ENCODE results near the gene CCDC73.
"Not testable (repeated sequence)": the region's sequence is repeated elsewhere in the genome, so short reads cannot be mapped to it uniquely, and the experiment has no call there.

The CCDC73 gene

DNA sequence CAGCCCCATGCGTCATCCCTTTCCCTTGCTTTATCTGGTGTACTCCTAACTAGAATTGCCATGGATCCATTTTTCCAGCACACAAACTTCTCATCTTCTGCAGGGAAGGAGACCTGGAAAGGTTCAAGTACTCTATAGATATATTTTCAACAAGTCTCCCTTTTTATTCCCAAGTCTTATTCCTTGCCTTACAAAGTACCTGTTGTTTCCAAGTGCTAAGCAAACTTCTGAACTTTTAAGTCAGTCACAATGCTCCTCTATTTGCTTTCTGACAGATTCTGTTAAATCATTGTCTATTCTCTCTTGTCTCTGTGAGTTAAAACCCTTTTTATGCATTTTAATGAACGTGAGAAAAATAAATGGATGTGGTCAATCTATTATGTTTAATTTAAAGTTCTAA lies 20.4 kb downstream of the CCDC73 start:
- CTCF ChIA-PET = no interaction called here
- POLR2A ChIA-PET = no interaction called here
- no peak for TF ChIP-seq LEF1 (IDR thresholded peaks at IDR 0.05; ENCODE audit: borderline replicate concordance)
- no peak for DNase-seq (ENCODE audit: extremely low spot score)

DNA sequence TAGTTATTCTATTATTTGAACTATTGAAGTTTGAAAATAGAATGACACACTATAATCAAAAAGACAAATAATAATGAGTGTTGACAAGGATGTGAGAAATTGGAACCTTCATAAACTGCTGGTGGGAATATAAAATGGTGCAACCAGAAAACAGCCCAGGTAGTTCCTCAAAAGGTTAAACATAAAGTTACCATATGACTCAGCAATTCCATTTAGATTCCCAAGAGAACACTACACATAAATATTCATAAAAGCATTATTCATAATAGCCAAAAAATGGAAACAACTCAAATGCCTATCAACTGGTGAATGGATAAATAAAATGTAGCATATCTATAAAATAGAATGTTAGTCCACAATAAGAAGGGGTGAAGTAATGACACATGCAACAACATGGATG lies 21.7 kb downstream of the CCDC73 start:
- DNase-seq (ENCODE audit: extremely low spot score) = no peak
- ChIA-PET CTCF (no interaction called here), POLR2A (no interaction called here)
- no peak for TF ChIP-seq NFRKB (IDR thresholded peaks at IDR 0.05)
- no peak for TF ChIP-seq CTBP1 (IDR thresholded peaks at IDR 0.05; ENCODE audit: borderline replicate concordance)
- no peak for TF ChIP-seq ELF4 (IDR thresholded peaks at IDR 0.05)
- TF ChIP-seq LEF1 (IDR thresholded peaks at IDR 0.05; ENCODE audit: borderline replicate concordance) = no peak
- TF ChIP-seq FOXM1 (IDR thresholded peaks at IDR 0.05; ENCODE audit: borderline replicate concordance) = no peak
- no peak for TF ChIP-seq HDGF (IDR thresholded peaks at IDR 0.05; ENCODE audit: borderline replicate concordance)

DNA sequence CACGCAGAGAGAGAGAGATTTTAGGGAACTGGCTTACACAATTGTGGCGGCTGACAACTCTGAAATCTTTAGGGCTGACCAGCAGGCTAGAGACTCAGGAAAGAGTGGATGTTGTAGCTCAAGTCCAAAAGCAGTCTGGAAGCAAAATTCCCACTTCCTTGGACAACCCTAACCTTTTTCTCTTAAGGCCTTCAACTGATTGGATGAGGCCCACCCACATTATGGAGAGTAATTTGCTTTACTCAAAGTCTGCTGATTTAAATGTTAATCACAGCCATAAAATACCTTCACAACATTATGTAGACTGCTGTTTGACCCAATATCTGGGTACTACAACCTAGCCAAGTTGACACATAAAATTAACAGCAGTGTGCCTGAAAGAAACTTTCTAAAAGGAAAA lies 32.7 kb downstream of the CCDC73 start:
- CTCF ChIA-PET, POLR2A ChIA-PET: not testable (repeated sequence)

DNA sequence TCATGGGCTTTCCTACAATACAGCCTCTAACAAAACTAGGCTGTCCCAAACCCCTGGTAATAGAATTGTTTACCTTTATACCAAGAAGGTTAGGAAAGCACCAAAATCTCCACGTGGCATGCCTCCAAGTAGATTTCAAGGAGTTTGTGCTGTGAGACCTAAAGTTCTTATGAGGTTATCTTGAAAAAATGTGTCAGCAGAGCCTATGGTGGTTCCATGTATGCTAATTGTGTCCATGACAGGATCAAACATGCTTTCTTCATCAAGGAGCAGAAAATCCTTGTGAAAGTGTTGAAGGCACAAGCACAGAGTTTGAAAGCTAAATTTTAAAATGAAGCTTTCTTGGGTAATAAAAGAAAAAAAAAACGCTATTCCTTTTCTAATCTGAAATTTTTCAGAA lies 36.2 kb downstream of the CCDC73 start:
- POLR2A ChIA-PET = no interaction called here
- TF ChIP-seq SP1 (IDR thresholded peaks at IDR 0.05) (no peak), ZNF384 (IDR thresholded peaks at IDR 0.05) (no peak), LEF1 (IDR thresholded peaks at IDR 0.05; ENCODE audit: borderline replicate concordance) (no peak), NFRKB (IDR thresholded peaks at IDR 0.05) (no peak), ELF4 (IDR thresholded peaks at IDR 0.05) (no peak), FOXA1 (IDR thresholded peaks at IDR 0.05) (no peak), TARDBP (IDR thresholded peaks at IDR 0.05) (no peak), FOXM1 (IDR thresholded peaks at IDR 0.05; ENCODE audit: borderline replicate concordance) (no peak), HDGF (IDR thresholded peaks at IDR 0.05; ENCODE audit: borderline replicate concordance) (no peak), ARNT (IDR thresholded peaks at IDR 0.05) (no peak), SUZ12 (IDR thresholded peaks at IDR 0.05) (no peak), BHLHE40 (IDR thresholded peaks at IDR 0.05; ENCODE audit: borderline replicate concordance) (no peak)
- TF ChIP-seq, protein P1, sequence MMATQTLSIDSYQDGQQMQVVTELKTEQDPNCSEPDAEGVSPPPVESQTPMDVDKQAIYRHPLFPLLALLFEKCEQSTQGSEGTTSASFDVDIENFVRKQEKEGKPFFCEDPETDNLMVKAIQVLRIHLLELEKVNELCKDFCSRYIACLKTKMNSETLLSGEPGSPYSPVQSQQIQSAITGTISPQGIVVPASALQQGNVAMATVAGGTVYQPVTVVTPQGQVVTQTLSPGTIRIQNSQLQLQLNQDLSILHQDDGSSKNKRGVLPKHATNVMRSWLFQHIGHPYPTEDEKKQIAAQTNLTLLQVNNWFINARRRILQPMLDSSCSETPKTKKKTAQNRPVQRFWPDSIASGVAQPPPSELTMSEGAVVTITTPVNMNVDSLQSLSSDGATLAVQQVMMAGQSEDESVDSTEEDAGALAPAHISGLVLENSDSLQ (IDR thresholded peaks at IDR 0.05) = no peak
- CTCF ChIA-PET = no interaction called here

More for the DNA sequence above, 32.7 kb downstream of the CCDC73 start:
- not testable (repeated sequence) for DNase-seq (ENCODE audit: extremely low spot score)

DNA sequence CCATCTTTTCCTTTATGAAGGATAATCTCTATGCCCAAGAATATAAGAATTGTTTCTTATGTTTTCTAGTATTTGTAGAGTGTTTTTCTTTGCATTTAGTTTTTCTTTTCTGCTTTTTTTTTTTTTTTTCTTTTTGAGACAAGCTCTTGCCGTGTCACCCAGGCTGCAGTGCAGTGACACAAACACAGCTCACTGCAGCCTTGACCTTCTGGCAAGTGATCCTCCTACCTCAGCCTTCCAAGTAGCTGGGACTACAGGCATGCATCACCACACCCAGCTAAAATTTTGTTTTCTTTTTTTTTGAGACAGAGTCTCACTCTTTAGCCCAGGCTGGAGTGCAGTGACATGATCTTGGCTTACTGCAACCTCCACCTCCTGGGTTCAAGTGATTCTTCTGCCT lies 41.3 kb downstream of the CCDC73 start:
- POLR2A ChIA-PET; DNase-seq (ENCODE audit: extremely low spot score): not testable (repeated sequence)
- CTCF ChIA-PET = interaction anchor here (0.5 kb wide), 1 partner anchor 983 kb away, joined by 5 read pairs; the partner anchor contains the start of gene CD59

More for the DNA sequence above, 36.2 kb downstream of the CCDC73 start:
- DNase-seq (ENCODE audit: extremely low spot score) = no peak

DNA sequence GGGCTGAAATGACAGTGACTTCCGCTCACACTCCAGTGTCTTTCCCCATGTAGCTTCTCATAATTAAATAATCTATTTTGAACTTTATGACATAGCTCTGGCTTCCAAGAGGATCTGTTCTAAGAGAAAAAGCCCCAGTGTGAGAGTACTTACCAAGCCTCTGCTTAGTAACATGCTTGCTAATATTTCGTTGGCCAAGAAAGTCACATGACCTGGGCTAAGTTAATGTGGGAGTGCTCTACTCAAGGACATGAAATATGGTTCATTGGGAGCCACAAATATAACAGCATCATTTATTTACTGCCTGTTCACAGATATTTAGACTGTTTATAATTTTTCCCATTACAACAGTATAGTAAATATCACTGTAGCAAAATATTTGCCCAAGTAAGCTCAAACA lies 42.5 kb downstream of the CCDC73 start:
- DNase-seq (ENCODE audit: extremely low spot score) = peak; percentile 14
- ChIA-PET CTCF (interaction anchor here (1.0 kb wide), 1 partner anchor 26 kb away, joined by 5 read pairs; no protein-coding TSS in a partner anchor), POLR2A (no interaction called here)
- TF ChIP-seq SUZ12 (IDR thresholded peaks at IDR 0.05) (no peak), ZNF384 (IDR thresholded peaks at IDR 0.05) (no peak), BHLHE40 (IDR thresholded peaks at IDR 0.05; ENCODE audit: borderline replicate concordance) (no peak)

DNA sequence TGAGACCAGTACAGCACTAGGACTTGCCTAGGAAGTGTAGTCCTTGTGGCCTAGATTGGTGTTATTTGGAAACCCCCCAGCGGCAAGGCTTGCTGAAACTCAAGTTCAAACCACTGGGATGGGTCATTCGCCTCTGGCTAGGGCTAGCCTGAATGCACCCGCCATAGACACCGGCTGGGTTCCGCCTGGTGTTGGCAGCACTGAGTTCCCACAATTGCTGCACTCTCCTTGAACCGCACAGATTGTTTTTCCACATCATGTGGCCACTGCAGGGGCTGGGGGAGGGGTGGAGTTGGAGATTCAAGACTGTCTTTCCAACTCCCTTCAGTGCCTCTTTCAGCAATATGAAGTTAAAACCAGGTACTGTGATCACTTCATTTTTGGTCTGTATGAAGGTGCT lies 43.1 kb downstream of the CCDC73 start:
- POLR2A ChIA-PET = no interaction called here
- TF ChIP-seq HDGF (IDR thresholded peaks at IDR 0.05; ENCODE audit: borderline replicate concordance) (no peak), L3MBTL2 (conservative IDR thresholded peaks at IDR 0.05) (no peak), LEF1 (IDR thresholded peaks at IDR 0.05; ENCODE audit: borderline replicate concordance) (no peak), FOXA1 (IDR thresholded peaks at IDR 0.05) (no peak), ELF4 (IDR thresholded peaks at IDR 0.05) (no peak), SP1 (IDR thresholded peaks at IDR 0.05) (no peak), FOXM1 (IDR thresholded peaks at IDR 0.05; ENCODE audit: borderline replicate concordance) (no peak), BHLHE40 (IDR thresholded peaks at IDR 0.05; ENCODE audit: borderline replicate concordance) (no peak)
- no peak for DNase-seq (ENCODE audit: extremely low spot score)
- CTCF ChIA-PET = interaction anchor here (1.0 kb wide), 1 partner anchor 26 kb away, joined by 5 read pairs; no protein-coding TSS in a partner anchor

DNA sequence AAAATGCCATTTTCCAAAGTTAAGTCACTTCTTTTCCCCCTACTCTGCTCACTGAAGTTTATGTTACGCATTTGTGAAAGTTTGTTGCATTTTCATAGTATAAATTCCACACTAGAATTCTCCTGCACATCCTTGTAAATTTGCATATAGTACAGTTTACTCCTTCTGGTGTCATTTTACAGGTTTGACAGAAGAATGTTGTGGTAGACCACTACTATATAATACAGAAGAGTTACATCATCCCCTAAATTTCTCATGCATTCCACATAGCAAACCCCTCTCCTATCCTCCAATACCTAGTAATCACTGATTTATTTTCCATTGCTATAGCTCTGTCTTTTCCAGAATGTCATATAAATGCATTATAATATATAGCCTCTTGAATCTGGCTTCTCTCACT lies 64.5 kb downstream of the CCDC73 start:
- no peak for DNase-seq (ENCODE audit: extremely low spot score)
- ChIA-PET POLR2A (no interaction called here), CTCF (no interaction called here)
- TF ChIP-seq LEF1 (IDR thresholded peaks at IDR 0.05; ENCODE audit: borderline replicate concordance) (no peak), SUZ12 (IDR thresholded peaks at IDR 0.05) (no peak), ELF4 (IDR thresholded peaks at IDR 0.05) (no peak), HDGF (IDR thresholded peaks at IDR 0.05; ENCODE audit: borderline replicate concordance) (no peak), FOXA1 (IDR thresholded peaks at IDR 0.05) (no peak), SP1 (IDR thresholded peaks at IDR 0.05) (no peak), FOXM1 (IDR thresholded peaks at IDR 0.05; ENCODE audit: borderline replicate concordance) (no peak), CTBP1 (IDR thresholded peaks at IDR 0.05; ENCODE audit: borderline replicate concordance) (no peak), FOXK2 (IDR thresholded peaks at IDR 0.05) (no peak), BHLHE40 (IDR thresholded peaks at IDR 0.05; ENCODE audit: borderline replicate concordance) (no peak), L3MBTL2 (conservative IDR thresholded peaks at IDR 0.05) (no peak), ZNF384 (IDR thresholded peaks at IDR 0.05) (no peak), NFRKB (IDR thresholded peaks at IDR 0.05) (no peak)
- TF ChIP-seq, protein P1 (IDR thresholded peaks at IDR 0.05) = no peak
